HepG2 (cell line): ENCODE measurements around the gene MAP2K2. TPM values are rescaled to one million over a fixed set of nuclear protein-coding genes. Genes with fewer than 3 reads are reported as not detected.

Source experiments
- HMGXB3 ChIP-seq: sonication (generic); formaldehyde crosslinking; IDR thresholded peaks from 2 replicates; pipeline ENCODE4 v1.4.0; 2020; ENCODE audit warnings: missing genetic modification reagents, borderline replicate concordance
- IRX3 ChIP-seq: sonication (generic); formaldehyde crosslinking; IDR thresholded peaks from 2 replicates; pipeline ENCODE4 v1.8.1; 2023; ENCODE audit warnings: mild to moderate bottlenecking, low read depth, missing genetic modification reagents, borderline replicate concordance
- ISX ChIP-seq: sonication (generic); formaldehyde crosslinking; conservative IDR thresholded peaks from 2 replicates; pipeline ENCODE4 v1.5.0; 2020; ENCODE audit warnings: missing genetic modification reagents
- NR2F6 ChIP-seq, 2 experiments: IDR thresholded peaks; 2 replicates each; pipeline ENCODE4 v1.6.1; 2016; ENCODE audit warnings: antibody characterized with exemption in 1 of 2, mild to moderate bottlenecking in 1 of 2
- PAWR ChIP-seq: sonication (generic); formaldehyde crosslinking; IDR thresholded peaks from 2 replicates; pipeline ENCODE4 v1.4.0; 2020; ENCODE audit warnings: missing genetic modification reagents, mild to moderate bottlenecking, borderline replicate concordance
- PHB2 ChIP-seq: fragments of 450-650 bp; IDR thresholded peaks from 2 replicates; pipeline ENCODE4 v1.6.1; 2018; ENCODE audit not compliant: partially characterized antibody
- ZBTB21 ChIP-seq: sonication (generic); formaldehyde crosslinking; IDR thresholded peaks from 2 replicates; pipeline ENCODE4 v1.4.0; 2020; ENCODE audit warnings: missing genetic modification reagents
- ZFP36L1 ChIP-seq: sonication (generic); formaldehyde crosslinking; IDR thresholded peaks from 2 replicates; pipeline ENCODE4 v1.8.0; 2022; ENCODE audit warnings: mild to moderate bottlenecking, missing genetic modification reagents, moderate library complexity
- ZNF142 ChIP-seq: sonication (generic); formaldehyde crosslinking; IDR thresholded peaks from 2 replicates; pipeline ENCODE4 v1.4.0; 2020; ENCODE audit warnings: missing genetic modification reagents
- ZNF17 ChIP-seq: sonication (generic); formaldehyde crosslinking; IDR thresholded peaks from 2 replicates; pipeline ENCODE4 v1.5.0; 2020; ENCODE audit warnings: mild to moderate bottlenecking, missing genetic modification reagents
- ZNF878 ChIP-seq: sonication (generic); formaldehyde crosslinking; IDR thresholded peaks from 2 replicates; pipeline ENCODE4 v1.8.1; 2023; ENCODE audit warnings: mild to moderate bottlenecking, missing genetic modification reagents, moderate library complexity
- polyA plus RNA-seq, 8 experiments: library from polyadenylated mRNA; depleted of rRNA in 3 of 8; stranded (reverse) in 7 of 8; unstranded in 1 of 8; fragments of >200 nt; fragmentation: Illumina TruSeq in 4 of 8; extraction: Trizol in 4 of 8; gene quantifications; 2 replicates each; pipeline versions ENCODE4 v1.2.1 to v1.2.3, GENCODE V29; 2011 to 2016; ENCODE audit warnings: low read depth in 4 of 8, missing spikeins in 1 of 8, mixed read lengths in 1 of 8; ENCODE audit not compliant: insufficient read depth in 1 of 8
- total RNA-seq, 5 experiments: library from RNA; depleted of rRNA; stranded (reverse); fragments of >200 nt; fragmentation: Illumina TruSeq; extraction: Trizol; gene quantifications; 2 replicates each; pipeline ENCODE4 v1.2.3, GENCODE V29; 2016; ENCODE audit warnings: low read depth in 1 of 5
- TF ChIP-seq, protein P1 (sequence below): sonication (generic); formaldehyde crosslinking; conservative IDR thresholded peaks from 2 replicates; pipeline ENCODE4 v1.8.0; 2022; ENCODE audit warnings: mild to moderate bottlenecking, moderate library complexity, missing genetic modification reagents
- TF ChIP-seq, protein P2 (sequence below): sonication (generic); formaldehyde crosslinking; IDR thresholded peaks from 2 replicates; pipeline ENCODE4 v1.4.0; 2020; ENCODE audit warnings: missing genetic modification reagents

MAP2K2 gene
- total and polyA plus RNA-seq, 2 of the 13 experiments (the other 11 are each of a cell fraction or from before 2014, with no cell fraction given): 70.3 to 80.9 TPM

DNA sequence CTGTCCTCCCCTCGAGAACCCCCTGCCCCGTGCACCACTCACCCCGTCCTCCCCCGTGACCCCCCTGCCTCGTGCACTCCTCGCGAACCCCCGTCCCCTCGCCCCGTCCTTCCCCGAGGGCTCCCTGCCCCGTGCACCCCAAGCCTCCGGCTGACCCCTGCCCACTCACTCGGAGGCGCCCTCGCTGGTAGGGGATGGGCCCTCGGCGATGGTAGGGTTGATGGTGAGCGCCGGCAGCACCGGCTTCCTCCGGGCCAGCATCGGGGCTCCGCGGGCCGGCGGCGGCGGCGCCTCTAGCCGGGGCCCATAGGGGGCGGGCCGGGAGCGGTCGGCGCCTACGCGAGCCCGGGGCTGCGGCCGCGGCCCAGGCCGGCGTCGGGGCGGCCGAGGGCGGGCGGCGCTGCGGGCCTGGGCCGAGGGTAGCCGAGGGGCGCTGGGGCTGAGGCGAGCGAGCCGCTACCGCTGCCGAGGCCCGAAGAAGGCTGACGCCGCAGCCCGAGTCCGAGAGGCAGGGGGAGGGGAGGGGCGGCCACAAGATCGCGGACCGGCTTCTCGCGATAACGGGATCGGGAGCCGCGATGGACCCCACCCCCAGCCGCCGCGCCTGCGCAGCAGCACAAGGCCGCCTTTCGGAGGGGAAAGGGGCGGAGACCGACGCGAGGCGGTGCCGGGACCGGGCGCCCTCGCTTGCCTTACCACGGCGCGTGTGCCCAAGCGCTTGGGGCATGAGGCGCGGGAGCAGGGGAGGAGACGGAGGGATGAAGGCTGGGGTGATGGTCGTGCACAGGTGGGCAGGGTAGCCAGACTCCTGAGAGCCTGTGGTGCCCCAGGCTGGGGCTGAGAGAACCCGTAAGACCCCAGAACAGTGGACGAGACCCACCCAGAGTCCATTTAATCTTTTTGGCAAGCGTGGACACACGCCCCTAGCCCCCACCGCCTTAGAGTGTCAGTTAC, at the start of gene MAP2K2 (continued):
- TF ChIP-seq HMGXB3 (CRISPR knock-in tag) (peak; percentile 80; the same call in 1 of the 2 replicates), ISX (CRISPR knock-in tag) (no peak), ZNF878 (CRISPR knock-in tag) (no peak), ZNF142 (peak; percentile 82), IRX3 (CRISPR knock-in tag) (no peak), ZNF17 (CRISPR knock-in tag) (no peak), PHB2 (no peak), PAWR (CRISPR knock-in tag) (no peak), ZBTB21 (CRISPR knock-in tag) (no peak), NR2F6 (IDR thresholded peaks at IDR 0.05) (no peak), NR2F6 (CRISPR knock-in tag; IDR thresholded peaks at IDR 0.05) (peak; percentile 46; the same call in 1 of the 2 replicates), ZFP36L1 (CRISPR knock-in tag) (no peak)
- TF ChIP-seq, protein P1, sequence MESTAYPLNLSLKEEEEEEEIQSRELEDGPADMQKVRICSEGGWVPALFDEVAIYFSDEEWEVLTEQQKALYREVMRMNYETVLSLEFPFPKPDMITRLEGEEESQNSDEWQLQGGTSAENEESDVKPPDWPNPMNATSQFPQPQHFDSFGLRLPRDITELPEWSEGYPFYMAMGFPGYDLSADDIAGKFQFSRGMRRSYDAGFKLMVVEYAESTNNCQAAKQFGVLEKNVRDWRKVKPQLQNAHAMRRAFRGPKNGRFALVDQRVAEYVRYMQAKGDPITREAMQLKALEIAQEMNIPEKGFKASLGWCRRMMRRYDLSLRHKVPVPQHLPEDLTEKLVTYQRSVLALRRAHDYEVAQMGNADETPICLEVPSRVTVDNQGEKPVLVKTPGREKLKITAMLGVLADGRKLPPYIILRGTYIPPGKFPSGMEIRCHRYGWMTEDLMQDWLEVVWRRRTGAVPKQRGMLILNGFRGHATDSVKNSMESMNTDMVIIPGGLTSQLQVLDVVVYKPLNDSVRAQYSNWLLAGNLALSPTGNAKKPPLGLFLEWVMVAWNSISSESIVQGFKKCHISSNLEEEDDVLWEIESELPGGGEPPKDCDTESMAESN: peak; percentile 76
- TF ChIP-seq, protein P2, sequence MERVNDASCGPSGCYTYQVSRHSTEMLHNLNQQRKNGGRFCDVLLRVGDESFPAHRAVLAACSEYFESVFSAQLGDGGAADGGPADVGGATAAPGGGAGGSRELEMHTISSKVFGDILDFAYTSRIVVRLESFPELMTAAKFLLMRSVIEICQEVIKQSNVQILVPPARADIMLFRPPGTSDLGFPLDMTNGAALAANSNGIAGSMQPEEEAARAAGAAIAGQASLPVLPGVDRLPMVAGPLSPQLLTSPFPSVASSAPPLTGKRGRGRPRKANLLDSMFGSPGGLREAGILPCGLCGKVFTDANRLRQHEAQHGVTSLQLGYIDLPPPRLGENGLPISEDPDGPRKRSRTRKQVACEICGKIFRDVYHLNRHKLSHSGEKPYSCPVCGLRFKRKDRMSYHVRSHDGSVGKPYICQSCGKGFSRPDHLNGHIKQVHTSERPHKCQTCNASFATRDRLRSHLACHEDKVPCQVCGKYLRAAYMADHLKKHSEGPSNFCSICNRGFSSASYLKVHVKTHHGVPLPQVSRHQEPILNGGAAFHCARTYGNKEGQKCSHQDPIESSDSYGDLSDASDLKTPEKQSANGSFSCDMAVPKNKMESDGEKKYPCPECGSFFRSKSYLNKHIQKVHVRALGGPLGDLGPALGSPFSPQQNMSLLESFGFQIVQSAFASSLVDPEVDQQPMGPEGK (CRISPR knock-in tag): no peak; the same call in 1 of the 2 replicates
